Astrocyte of the spinal cord (primary cell): ENCODE measurements around the gene ALDH16A1.
A peak's percentile ranks its signal among the peaks of the same experiment; 100 is the strongest.

Source experiments
- DNase-seq: peaks from one replicate; pipeline ENCODE4 v3.0.0; 2011; ENCODE audit warnings: low read depth, low spot score
- H3K4me3 ChIP-seq: 2 replicates; pipeline ENCODE4 v1.5.1; 2011; ENCODE audit warnings: low read depth, mild to moderate bottlenecking, low read length, moderate library complexity
- in situ Hi-C: cut with HindIII; loops from 2 replicates; pipeline ENCODE4 v1.10.0; 2017; ENCODE audit warnings: low sequenced_read_pairs
- TF ChIP-seq, protein P1 (sequence below): IDR thresholded peaks from 2 replicates; pipeline ENCODE4 v1.5.1; 2012; ENCODE audit warnings: low read depth, mild to moderate bottlenecking, low read length, inconsistent platforms

ALDH16A1 gene

GRCh38 chr19:49428547-49429451 lies 24.2 kb upstream of the ALDH16A1 start:
- H3K4me3 ChIP-seq, result no peak overlapping the region
- in situ Hi-C loops, result no loop called here
- no peak for DNase-seq
- TF ChIP-seq, protein P1, sequence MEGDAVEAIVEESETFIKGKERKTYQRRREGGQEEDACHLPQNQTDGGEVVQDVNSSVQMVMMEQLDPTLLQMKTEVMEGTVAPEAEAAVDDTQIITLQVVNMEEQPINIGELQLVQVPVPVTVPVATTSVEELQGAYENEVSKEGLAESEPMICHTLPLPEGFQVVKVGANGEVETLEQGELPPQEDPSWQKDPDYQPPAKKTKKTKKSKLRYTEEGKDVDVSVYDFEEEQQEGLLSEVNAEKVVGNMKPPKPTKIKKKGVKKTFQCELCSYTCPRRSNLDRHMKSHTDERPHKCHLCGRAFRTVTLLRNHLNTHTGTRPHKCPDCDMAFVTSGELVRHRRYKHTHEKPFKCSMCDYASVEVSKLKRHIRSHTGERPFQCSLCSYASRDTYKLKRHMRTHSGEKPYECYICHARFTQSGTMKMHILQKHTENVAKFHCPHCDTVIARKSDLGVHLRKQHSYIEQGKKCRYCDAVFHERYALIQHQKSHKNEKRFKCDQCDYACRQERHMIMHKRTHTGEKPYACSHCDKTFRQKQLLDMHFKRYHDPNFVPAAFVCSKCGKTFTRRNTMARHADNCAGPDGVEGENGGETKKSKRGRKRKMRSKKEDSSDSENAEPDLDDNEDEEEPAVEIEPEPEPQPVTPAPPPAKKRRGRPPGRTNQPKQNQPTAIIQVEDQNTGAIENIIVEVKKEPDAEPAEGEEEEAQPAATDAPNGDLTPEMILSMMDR, result no peak

DNA sequence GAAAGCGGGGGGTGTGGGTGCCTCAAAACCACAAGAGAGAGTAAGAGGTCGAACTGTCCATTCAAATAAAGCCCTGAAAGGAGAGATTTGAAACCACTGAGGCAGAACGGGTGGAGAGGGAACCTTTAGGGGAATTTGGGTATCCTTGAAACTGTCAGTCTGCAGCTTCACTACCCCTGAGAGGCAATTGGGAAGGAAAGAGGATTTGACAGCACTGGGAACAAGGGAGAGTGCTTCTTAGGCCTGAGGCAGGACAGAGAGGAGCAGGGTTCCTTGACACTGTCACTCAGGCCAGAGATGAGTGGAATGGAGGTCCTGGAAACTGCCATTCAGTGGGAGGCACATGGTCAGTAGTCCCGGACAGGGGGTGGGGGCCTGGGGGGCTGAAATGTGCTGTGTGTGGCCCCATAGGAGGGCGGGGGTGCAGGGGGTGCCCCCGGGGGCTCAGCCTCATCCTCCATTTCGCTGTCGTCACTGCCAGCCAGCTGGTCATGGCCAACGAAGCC lies 22.8 kb upstream of the ALDH16A1 start:
- TF ChIP-seq, protein P1, result no peak
- in situ Hi-C loops, result no loop called here
- DNase-seq, result no peak

GRCh38 chr19:49430678-49431329 lies 22.2 kb upstream of the ALDH16A1 start:
- in situ Hi-C loops, result no loop called here
- TF ChIP-seq, protein P1, result peak; percentile 34

More for the DNA sequence above, 22.8 kb upstream of the ALDH16A1 start:
- H3K4me3 ChIP-seq, result no peak overlapping the region

DNA sequence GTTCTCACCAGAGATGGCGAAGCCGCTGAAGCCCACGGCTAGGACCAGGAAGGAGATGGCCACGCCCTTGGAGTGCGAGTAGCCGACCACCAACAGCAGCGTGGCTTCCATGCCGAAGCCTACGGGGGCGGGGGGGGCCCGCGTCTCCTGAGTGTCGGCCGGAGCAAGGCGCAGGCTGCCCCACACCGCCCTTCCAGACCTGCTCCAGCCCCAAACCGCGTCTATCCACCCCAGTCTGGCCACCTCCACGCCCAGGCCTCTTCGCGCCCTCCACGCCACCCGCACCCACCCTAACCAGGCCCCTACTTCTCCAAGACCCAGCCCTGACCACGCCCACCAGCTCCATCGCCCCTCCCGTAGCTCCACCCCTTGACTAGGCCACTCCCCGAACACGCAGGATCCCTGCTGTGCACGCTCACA lies 21.7 kb upstream of the ALDH16A1 start:
- TF ChIP-seq, protein P1, result no peak
- DNase-seq, result no peak
- in situ Hi-C loops, result no loop called here
- H3K4me3 ChIP-seq, result no peak overlapping the region

More at GRCh38 chr19:49430678-49431329, 22.2 kb upstream of the ALDH16A1 start:
- no peak overlapping the region for H3K4me3 ChIP-seq
- DNase-seq, result no peak

DNA sequence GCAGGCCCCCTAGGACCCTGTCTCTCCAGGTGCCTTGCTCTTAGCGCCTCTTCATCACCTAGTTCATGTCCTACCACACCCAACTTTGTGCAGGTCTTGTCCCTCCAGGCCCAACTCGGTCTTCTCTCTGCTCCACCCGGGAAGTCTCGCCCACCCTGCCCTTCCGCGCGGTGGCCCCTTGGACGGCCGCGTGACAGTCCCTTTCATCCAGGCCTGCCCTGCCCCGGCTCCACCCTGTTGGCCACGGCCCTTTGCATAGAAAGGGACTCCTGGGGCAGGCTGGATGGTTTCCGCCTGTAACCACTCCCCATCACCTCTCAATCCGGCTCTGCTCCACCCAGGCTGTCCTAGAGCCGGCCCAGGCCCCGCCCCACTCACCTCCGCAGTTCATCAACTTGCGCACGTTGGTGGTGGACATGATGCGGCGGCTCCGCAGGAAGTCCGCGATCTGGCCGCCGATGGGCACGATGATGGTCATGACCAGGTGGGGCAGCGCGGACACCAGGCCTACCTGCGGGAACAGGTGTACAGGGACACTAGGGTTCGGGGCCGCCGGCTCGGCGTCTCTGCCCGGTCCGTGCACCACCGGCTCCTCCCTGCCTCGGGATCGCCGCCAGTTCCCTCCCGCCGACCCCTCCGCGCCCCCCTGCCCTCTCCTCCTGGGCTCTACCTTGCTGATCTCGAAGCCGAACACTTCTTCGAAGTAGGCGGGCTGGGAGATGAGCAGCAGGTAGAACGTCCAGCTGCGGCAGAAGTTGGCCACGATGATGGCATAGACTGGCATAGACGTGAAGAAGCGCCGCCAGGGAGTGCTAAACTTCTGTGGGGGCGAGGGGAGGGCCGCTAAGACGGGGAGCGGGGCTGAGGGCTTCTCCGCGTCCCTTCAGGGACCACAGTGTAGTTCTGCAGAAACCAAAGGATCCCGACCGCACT lies 20.6 kb upstream of the ALDH16A1 start:
- no peak overlapping the region for H3K4me3 ChIP-seq
- in situ Hi-C loops, result no loop called here
- DNase-seq, result no peak
- TF ChIP-seq, protein P1, result no peak

GRCh38 chr19:49433240-49433901 lies 19.7 kb upstream of the ALDH16A1 start:
- in situ Hi-C loops, result no loop called here
- no peak overlapping the region for H3K4me3 ChIP-seq
- no peak for DNase-seq
- TF ChIP-seq, protein P1, result no peak
